NCI-H2081 treated with DMSO at 0.1 percent for 48 hours (cell line): Measurements from ENCODE around the gene ADRA2B.
"Not testable (repeated sequence)": the region's sequence is repeated elsewhere in the genome, so short reads cannot be mapped to it uniquely, and the experiment has no call there.

Source experiments
- DNase-seq: peaks from one replicate; lab custom pipeline; 2025; lab: John Stamatoyannopoulos, UW

The ADRA2B gene

GRCh38 chr2:96150007-96150640 is 33.8 kb upstream of the ADRA2B start:
- no peak for DNase-seq

- no peak for DNase-seq
Measured at GRCh38 chr2:96148410-96149217, 32.2 kb upstream of the ADRA2B start.

GRCh38 chr2:96147593-96148201 is 31.3 kb upstream of the ADRA2B start:
- no peak for DNase-seq

GRCh38 chr2:96146881-96147592 is 30.7 kb upstream of the ADRA2B start:
- DNase-seq, result no peak

GRCh38 chr2:96146153-96146880 is 29.9 kb upstream of the ADRA2B start:
- DNase-seq, result no peak

GRCh38 chr2:96145848-96146152 is 29.4 kb upstream of the ADRA2B start:
- no peak for DNase-seq

GRCh38 chr2:96145036-96145847 is 28.9 kb upstream of the ADRA2B start, which contains the start of gene DUSP2:
Gene DUSP2 (minus strand): TSS chr2:96145440. CDS start chr2:96145354, 86 bp downstream.
- DNase-seq, result no peak

GRCh38 chr2:96144481-96145035 is 28.2 kb upstream of the ADRA2B start:
- DNase-seq, result no peak

- no peak for DNase-seq
Measured at GRCh38 chr2:96143848-96144480, 27.6 kb upstream of the ADRA2B start.

- DNase-seq, result no peak
Measured at GRCh38 chr2:96143231-96143847, 27.0 kb upstream of the ADRA2B start.

GRCh38 chr2:96142217-96143113 is 26.1 kb upstream of the ADRA2B start:
- no peak for DNase-seq

GRCh38 chr2:96141624-96141967 is 25.2 kb upstream of the ADRA2B start:
- DNase-seq, result not testable (repeated sequence)

GRCh38 chr2:96140941-96141623 is 24.7 kb upstream of the ADRA2B start:
- no peak for DNase-seq

- DNase-seq, result no peak
Measured at GRCh38 chr2:96139181-96139758, 22.9 kb upstream of the ADRA2B start.

GRCh38 chr2:96138179-96139145 is 22.1 kb upstream of the ADRA2B start, which contains the start of gene ASTL:
Gene ASTL (minus strand): TSS chr2:96138502. CDS start chr2:96138436, 66 bp downstream.
- no peak for DNase-seq
